Measurements from ENCODE around the gene VEPH1.

The VEPH1 gene

GRCh38 chr3:157499342-157499963 lies 3.8 kb downstream of the VEPH1 start:
- Histone ChIP-seq H3K9me3 (ENCODE audit: control insufficient read depth, insufficient read depth, low read length) (no peaks in the 10 kb centered on the region), H3K4me2 (ENCODE audit: low read length) (no peak overlapping the region), H3K27ac (ENCODE audit: low read depth, low read length) (no peak overlapping the region), H3F3A (ENCODE audit: control insufficient read depth, insufficient read depth) (no peaks in the 10 kb centered on the region), H4K20me1 (ENCODE audit: control insufficient read depth, insufficient read depth, low read depth, low read length) (no peaks in the 10 kb centered on the region), H3K4me1 (ENCODE audit: control insufficient read depth, low read length) (no peaks in the 10 kb centered on the region), H3K9me2 (replicated peaks; ENCODE audit: control insufficient read depth, low read length) (no peaks in the 10 kb centered on the region), H3K79me2 (ENCODE audit: control insufficient read depth, low read length) (no peaks in the 10 kb centered on the region), H3K27me3 (ENCODE audit: control insufficient read depth, low read length) (peaks cover 10% of the 10 kb centered on the region), H3K36me3 (ENCODE audit: control insufficient read depth, low read length) (no peaks in the 10 kb centered on the region), H3K4me3 (ENCODE audit: low read length) (no peak overlapping the region)
- TF ChIP-seq, protein P1, sequence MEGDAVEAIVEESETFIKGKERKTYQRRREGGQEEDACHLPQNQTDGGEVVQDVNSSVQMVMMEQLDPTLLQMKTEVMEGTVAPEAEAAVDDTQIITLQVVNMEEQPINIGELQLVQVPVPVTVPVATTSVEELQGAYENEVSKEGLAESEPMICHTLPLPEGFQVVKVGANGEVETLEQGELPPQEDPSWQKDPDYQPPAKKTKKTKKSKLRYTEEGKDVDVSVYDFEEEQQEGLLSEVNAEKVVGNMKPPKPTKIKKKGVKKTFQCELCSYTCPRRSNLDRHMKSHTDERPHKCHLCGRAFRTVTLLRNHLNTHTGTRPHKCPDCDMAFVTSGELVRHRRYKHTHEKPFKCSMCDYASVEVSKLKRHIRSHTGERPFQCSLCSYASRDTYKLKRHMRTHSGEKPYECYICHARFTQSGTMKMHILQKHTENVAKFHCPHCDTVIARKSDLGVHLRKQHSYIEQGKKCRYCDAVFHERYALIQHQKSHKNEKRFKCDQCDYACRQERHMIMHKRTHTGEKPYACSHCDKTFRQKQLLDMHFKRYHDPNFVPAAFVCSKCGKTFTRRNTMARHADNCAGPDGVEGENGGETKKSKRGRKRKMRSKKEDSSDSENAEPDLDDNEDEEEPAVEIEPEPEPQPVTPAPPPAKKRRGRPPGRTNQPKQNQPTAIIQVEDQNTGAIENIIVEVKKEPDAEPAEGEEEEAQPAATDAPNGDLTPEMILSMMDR (IDR thresholded peaks at IDR 0.05; ENCODE audit: low read depth, low read length, poor library complexity, severe bottlenecking): no peak
- TF ChIP-seq EZH2phosphoT487 (IDR thresholded peaks at IDR 0.05; ENCODE audit: borderline replicate concordance, low read length): no peak

GRCh38 chr3:157498371-157498770 lies 4.8 kb downstream of the VEPH1 start:
- Histone ChIP-seq H3K27me3 (ENCODE audit: control insufficient read depth, low read length) (peaks cover 10% of the 10 kb centered on the region), H3K36me3 (ENCODE audit: control insufficient read depth, low read length) (no peaks in the 10 kb centered on the region), H4K20me1 (ENCODE audit: control insufficient read depth, insufficient read depth, low read depth, low read length) (no peaks in the 10 kb centered on the region), H3K79me2 (ENCODE audit: control insufficient read depth, low read length) (no peaks in the 10 kb centered on the region), H3K4me1 (ENCODE audit: control insufficient read depth, low read length) (no peaks in the 10 kb centered on the region), H3K9me2 (replicated peaks; ENCODE audit: control insufficient read depth, low read length) (no peaks in the 10 kb centered on the region), H3K4me3 (ENCODE audit: low read length) (no peak overlapping the region), H3K4me2 (ENCODE audit: low read length) (no peak overlapping the region), H3K9me3 (ENCODE audit: control insufficient read depth, insufficient read depth, low read length) (no peaks in the 10 kb centered on the region), H3F3A (ENCODE audit: control insufficient read depth, insufficient read depth) (no peaks in the 10 kb centered on the region), H3K27ac (ENCODE audit: low read depth, low read length) (no peak overlapping the region)
- TF ChIP-seq, protein P1 (IDR thresholded peaks at IDR 0.05; ENCODE audit: low read depth, low read length, poor library complexity, severe bottlenecking): no peak
- no peak for TF ChIP-seq EZH2phosphoT487 (IDR thresholded peaks at IDR 0.05; ENCODE audit: borderline replicate concordance, low read length)

DNA sequence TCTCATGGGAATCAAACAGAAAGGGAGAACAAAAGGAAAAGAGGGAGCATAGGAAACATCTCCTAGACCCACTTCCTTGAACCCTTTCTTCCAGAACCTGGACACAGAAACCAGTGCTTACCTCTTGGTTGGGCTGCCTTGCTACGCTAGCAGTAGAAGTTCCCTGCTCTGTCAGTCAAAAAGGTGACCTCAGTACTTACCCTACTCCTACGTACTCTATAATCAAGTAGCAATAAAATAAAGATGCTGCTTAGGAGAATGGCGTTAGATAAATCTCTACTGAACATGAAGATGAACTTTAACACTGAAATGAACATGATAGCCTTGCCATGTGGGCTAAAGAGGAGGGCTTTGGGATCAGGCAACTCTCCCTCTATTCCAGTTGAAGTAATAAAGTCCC lies 7.4 kb downstream of the VEPH1 start:
- no peak overlapping the region for H3K27ac ChIP-seq (ENCODE audit: low read depth, low read length)
- no peaks in the 10 kb centered on the region for H3F3A ChIP-seq (ENCODE audit: control insufficient read depth, insufficient read depth)
- no peak overlapping the region for H3K4me2 ChIP-seq (ENCODE audit: low read length)
- H3K27me3 ChIP-seq (ENCODE audit: control insufficient read depth, low read length): peaks cover 10% of the 10 kb centered on the region
- no peaks in the 10 kb centered on the region for H3K36me3 ChIP-seq (ENCODE audit: control insufficient read depth, low read length)
- no peaks in the 10 kb centered on the region for H3K4me1 ChIP-seq (ENCODE audit: control insufficient read depth, low read length)
- no peak overlapping the region for H3K4me3 ChIP-seq (ENCODE audit: low read length)
- no peaks in the 10 kb centered on the region for H3K9me2 ChIP-seq (replicated peaks; ENCODE audit: control insufficient read depth, low read length)
- H4K20me1 ChIP-seq (ENCODE audit: control insufficient read depth, insufficient read depth, low read depth, low read length): no peaks in the 10 kb centered on the region
- TF ChIP-seq EZH2phosphoT487 (IDR thresholded peaks at IDR 0.05; ENCODE audit: borderline replicate concordance, low read length): no peak
- TF ChIP-seq, protein P1 (IDR thresholded peaks at IDR 0.05; ENCODE audit: low read depth, low read length, poor library complexity, severe bottlenecking): no peak
- no peaks in the 10 kb centered on the region for H3K79me2 ChIP-seq (ENCODE audit: control insufficient read depth, low read length)
- H3K9me3 ChIP-seq (ENCODE audit: control insufficient read depth, insufficient read depth, low read length): no peaks in the 10 kb centered on the region

All from DOHH2 (cell line).